GM21423 (cell line): ENCODE data around the gene PHLDB2.

Experiments used
- ATAC-seq: cut with Tn5 transposase; IDR thresholded peaks from one replicate; pipeline ENCODE4 v1.9.1; 2021; ENCODE audit warnings: mild to moderate bottlenecking, moderate library complexity; ENCODE audit not compliant: unreplicated experiment

Gene PHLDB2

GRCh38 chr3:111921181-111921580 lies 62.1 kb downstream of the PHLDB2 start:
- ATAC-seq = no peak

GRCh38 chr3:111923095-111923771 lies 64.2 kb downstream of the PHLDB2 start:
- no peak for ATAC-seq

GRCh38 chr3:111923806-111924205 lies 64.7 kb downstream of the PHLDB2 start:
- no peak for ATAC-seq

GRCh38 chr3:111924283-111924682 lies 65.2 kb downstream of the PHLDB2 start:
- no peak for ATAC-seq

- ATAC-seq = no peak
Measured at GRCh38 chr3:111926266-111926676, 67.2 kb downstream of the PHLDB2 start.

GRCh38 chr3:111928613-111929012 lies 69.5 kb downstream of the PHLDB2 start:
- ATAC-seq = no peak

- ATAC-seq = no peak
Measured at GRCh38 chr3:111929484-111929883, 70.4 kb downstream of the PHLDB2 start.

- ATAC-seq = no peak
Measured at GRCh38 chr3:111932946-111933345, 73.9 kb downstream of the PHLDB2 start.

- no peak for ATAC-seq
Measured at GRCh38 chr3:111936191-111936841, 77.3 kb downstream of the PHLDB2 start.

- no peak for ATAC-seq
Measured at GRCh38 chr3:111936967-111937366, 77.9 kb downstream of the PHLDB2 start.

- ATAC-seq = no peak
Measured at GRCh38 chr3:111937871-111938270, 78.8 kb downstream of the PHLDB2 start.

GRCh38 chr3:111939873-111940272 lies 80.8 kb downstream of the PHLDB2 start:
- ATAC-seq = no peak

GRCh38 chr3:111943533-111943932 lies 84.5 kb downstream of the PHLDB2 start:
- no peak for ATAC-seq

- ATAC-seq = no peak
Measured at GRCh38 chr3:111944372-111944771, 85.3 kb downstream of the PHLDB2 start.

GRCh38 chr3:111947231-111947630 lies 88.2 kb downstream of the PHLDB2 start:
- ATAC-seq = no peak

GRCh38 chr3:111948786-111949185 lies 89.7 kb downstream of the PHLDB2 start:
- ATAC-seq = no peak

GRCh38 chr3:111949712-111950111 lies 90.6 kb downstream of the PHLDB2 start:
- no peak for ATAC-seq

GRCh38 chr3:111951032-111951431 lies 92.0 kb downstream of the PHLDB2 start:
- ATAC-seq = no peak

- ATAC-seq = no peak
Measured at GRCh38 chr3:111952086-111952485, 93.0 kb downstream of the PHLDB2 start.

- ATAC-seq = no peak
Measured at GRCh38 chr3:111952866-111953450, 93.9 kb downstream of the PHLDB2 start.

GRCh38 chr3:111954228-111954990 lies 95.3 kb downstream of the PHLDB2 start:
- ATAC-seq = no peak

- ATAC-seq = no peak
Measured at GRCh38 chr3:111955876-111956275, 96.8 kb downstream of the PHLDB2 start.
